Liver (tissue), 3 donors: ENCODE measurements around the gene SEMA4B.

Source experiments
- CTCF ChIP-seq: fragments of 150-350 bp; IDR thresholded peaks from 2 replicates; pipeline ENCODE4 v1.5.1; 2017; ENCODE audit warnings: improper control_type of control experiment, low read depth, low read length; ENCODE audit not compliant: missing input control
- EGR1 ChIP-seq, 2 donors: IDR thresholded peaks; 2 replicates each; pipeline ENCODE4 v1.6.1; 2016 to 2018; ENCODE audit warnings: antibody characterized with exemption in 2 of 2, low read depth in 2 of 2
- RAD21 ChIP-seq, 2 donors: IDR thresholded peaks; 2 replicates each; pipeline ENCODE4 v1.6.1; 2016; ENCODE audit warnings: antibody characterized with exemption in 2 of 2, mild to moderate bottlenecking in 2 of 2
- YY1 ChIP-seq: IDR thresholded peaks from 2 replicates; pipeline ENCODE4 v1.6.1; 2016; ENCODE audit warnings: antibody characterized with exemption, mild to moderate bottlenecking
- ZBTB33 ChIP-seq: IDR thresholded peaks from 2 replicates; pipeline ENCODE4 v1.6.1; 2016; ENCODE audit warnings: antibody characterized with exemption
- TF ChIP-seq, protein P1 (sequence below): IDR thresholded peaks from 2 replicates; pipeline ENCODE4 v1.6.1; 2016; ENCODE audit warnings: antibody characterized with exemption, mild to moderate bottlenecking
- donor health status: healthy.
- donor health status: healthy.

DNA sequence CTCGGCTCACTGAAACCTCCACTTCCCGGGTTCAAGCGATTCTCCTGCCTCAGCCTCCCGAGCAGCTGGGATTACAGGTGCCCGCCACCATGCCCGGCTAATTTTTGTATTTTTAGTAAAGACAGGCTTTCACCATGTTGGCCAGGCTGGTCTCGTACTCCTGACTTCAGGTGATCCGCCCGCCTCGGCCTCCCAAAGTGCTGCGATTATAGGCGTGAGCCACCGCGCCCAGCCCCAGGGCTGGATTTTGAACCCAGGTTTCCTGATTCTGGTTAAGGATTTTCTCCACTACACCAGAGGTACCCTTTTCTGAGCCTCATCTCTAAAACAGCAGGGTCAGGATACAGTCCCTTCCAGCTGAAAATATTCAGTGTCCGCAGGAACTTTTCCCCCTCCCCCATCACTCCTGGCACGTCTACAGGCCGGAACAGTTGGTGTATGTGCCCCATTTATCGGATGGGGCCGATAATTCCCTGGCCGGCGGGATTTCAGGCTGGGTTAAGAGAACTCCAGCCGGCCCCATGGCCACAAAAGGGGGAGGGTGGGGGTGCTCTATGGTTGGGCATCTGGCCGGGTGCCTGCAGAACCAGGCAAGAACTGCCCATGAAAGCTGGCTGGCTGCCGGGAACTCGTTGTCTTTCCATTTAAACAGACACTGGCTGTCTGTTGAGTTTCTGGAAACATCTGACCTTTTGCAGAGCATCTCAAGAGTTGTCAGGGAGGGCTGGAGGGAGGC lies 26.8 kb upstream of the SEMA4B start:
- TF ChIP-seq CTCF (no peak), ZBTB33 (no peak), YY1 (no peak), RAD21 (IDR thresholded peaks at IDR 0.05) (no peak), EGR1 (IDR thresholded peaks at IDR 0.05; ENCODE audit: low read depth in 2 of 2) (no peak)
- TF ChIP-seq, protein P1, sequence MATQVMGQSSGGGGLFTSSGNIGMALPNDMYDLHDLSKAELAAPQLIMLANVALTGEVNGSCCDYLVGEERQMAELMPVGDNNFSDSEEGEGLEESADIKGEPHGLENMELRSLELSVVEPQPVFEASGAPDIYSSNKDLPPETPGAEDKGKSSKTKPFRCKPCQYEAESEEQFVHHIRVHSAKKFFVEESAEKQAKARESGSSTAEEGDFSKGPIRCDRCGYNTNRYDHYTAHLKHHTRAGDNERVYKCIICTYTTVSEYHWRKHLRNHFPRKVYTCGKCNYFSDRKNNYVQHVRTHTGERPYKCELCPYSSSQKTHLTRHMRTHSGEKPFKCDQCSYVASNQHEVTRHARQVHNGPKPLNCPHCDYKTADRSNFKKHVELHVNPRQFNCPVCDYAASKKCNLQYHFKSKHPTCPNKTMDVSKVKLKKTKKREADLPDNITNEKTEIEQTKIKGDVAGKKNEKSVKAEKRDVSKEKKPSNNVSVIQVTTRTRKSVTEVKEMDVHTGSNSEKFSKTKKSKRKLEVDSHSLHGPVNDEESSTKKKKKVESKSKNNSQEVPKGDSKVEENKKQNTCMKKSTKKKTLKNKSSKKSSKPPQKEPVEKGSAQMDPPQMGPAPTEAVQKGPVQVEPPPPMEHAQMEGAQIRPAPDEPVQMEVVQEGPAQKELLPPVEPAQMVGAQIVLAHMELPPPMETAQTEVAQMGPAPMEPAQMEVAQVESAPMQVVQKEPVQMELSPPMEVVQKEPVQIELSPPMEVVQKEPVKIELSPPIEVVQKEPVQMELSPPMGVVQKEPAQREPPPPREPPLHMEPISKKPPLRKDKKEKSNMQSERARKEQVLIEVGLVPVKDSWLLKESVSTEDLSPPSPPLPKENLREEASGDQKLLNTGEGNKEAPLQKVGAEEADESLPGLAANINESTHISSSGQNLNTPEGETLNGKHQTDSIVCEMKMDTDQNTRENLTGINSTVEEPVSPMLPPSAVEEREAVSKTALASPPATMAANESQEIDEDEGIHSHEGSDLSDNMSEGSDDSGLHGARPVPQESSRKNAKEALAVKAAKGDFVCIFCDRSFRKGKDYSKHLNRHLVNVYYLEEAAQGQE, result no peak
